NCI-H510A treated with DMSO at 0.1 percent for 48 hours (cell line): Measurements from ENCODE around the gene NEDD9.

ENCODE experiments used
- DNase-seq: peaks from one replicate; lab custom pipeline; 2025; lab: John Stamatoyannopoulos, UW

The NEDD9 gene, protein sequence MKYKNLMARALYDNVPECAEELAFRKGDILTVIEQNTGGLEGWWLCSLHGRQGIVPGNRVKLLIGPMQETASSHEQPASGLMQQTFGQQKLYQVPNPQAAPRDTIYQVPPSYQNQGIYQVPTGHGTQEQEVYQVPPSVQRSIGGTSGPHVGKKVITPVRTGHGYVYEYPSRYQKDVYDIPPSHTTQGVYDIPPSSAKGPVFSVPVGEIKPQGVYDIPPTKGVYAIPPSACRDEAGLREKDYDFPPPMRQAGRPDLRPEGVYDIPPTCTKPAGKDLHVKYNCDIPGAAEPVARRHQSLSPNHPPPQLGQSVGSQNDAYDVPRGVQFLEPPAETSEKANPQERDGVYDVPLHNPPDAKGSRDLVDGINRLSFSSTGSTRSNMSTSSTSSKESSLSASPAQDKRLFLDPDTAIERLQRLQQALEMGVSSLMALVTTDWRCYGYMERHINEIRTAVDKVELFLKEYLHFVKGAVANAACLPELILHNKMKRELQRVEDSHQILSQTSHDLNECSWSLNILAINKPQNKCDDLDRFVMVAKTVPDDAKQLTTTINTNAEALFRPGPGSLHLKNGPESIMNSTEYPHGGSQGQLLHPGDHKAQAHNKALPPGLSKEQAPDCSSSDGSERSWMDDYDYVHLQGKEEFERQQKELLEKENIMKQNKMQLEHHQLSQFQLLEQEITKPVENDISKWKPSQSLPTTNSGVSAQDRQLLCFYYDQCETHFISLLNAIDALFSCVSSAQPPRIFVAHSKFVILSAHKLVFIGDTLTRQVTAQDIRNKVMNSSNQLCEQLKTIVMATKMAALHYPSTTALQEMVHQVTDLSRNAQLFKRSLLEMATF

DNA sequence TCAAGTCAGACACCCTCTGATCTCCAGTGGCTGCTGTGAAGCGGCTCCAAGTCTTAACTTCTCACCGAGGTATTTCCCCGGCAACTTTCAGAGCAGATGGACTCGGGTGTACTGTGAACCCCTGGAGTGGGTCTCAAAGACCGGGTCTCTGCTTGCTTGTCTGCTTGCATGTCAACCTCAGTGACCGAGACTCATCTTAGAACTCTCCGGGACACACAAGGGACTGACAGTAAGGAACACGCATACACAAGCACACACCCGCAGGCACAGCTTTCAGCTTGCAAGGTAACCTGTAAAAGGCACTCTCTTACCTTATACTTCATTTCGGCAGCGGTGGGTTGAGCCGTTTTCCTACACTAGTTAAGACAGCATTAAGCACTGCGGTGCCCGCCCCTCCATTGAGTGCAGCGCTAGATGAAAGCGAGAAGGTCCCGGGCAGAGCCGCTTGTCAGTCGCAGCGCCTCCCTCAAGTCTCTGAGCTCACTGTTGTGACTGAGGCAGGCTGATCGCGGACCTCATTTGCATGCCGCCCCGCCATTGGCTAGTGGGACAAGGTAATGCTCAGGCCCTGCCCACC lies at the start of gene NEDD9:
Gene NEDD9, minus strand, starts transcription at position 476 of the 577 bp plus-strand sequence. Its CDS starts 153 bp downstream, at position 323.
- DNase-seq: peak; percentile 65

DNA sequence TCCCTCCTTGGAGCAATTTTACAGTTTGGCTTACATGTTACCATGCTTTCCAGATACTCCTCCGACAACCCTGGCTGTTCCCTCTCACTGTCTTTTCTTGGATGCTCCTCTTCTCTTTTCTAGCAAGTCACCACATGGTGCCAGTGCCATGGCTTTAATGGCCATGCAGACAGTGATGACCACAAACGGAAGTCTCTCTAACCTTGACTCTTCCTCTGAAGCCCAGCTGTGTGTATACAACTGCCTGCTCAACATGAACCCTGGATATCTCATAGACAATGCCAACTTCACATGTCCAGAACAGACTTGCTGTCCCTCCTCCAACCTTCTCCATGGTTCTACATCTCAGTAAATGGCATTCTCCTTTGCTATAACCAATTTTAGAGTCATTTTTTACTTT lies 49.8 kb upstream of the NEDD9 start:
- DNase-seq: no peak

DNA sequence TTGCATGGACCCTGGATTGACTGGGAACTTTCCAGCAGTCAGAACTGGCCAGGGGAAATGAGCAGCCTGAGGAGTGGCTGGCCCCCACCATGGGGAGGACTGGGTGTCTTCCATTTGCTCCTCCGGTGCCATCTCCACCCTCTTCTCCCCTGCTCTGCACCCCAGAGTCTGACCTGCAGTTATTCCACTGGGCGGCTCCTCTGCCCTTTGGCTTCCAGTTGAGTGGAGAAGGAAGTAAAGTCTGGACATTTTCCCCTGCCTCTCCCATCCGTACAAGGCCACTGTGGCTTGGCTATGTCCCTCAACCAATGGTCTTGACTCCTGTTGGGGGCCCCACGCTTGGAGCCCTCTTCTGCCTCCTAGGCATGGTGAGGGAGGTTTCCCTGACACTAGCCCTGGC lies 47.9 kb upstream of the NEDD9 start:
- no peak for DNase-seq

DNA sequence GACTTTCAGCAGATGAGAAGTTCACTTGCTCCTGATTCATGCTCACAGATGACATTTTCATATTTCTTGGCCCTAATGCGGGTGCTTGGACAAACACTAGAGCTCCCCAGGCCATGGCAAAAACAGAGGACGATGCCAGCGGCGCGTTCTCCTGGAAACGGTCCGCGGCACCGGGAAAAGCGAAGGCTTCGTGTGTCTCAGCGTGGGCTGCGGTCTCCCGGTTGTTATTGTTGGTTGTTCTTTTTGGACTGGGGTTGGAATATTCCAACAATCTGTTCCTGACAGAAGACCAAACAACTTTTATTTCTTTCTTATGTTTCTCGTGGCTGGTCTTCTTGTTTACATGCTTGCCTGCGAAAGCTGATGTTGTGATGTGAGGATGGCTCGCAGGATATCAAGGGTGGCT lies 46.8 kb upstream of the NEDD9 start:
- no peak for DNase-seq

DNA sequence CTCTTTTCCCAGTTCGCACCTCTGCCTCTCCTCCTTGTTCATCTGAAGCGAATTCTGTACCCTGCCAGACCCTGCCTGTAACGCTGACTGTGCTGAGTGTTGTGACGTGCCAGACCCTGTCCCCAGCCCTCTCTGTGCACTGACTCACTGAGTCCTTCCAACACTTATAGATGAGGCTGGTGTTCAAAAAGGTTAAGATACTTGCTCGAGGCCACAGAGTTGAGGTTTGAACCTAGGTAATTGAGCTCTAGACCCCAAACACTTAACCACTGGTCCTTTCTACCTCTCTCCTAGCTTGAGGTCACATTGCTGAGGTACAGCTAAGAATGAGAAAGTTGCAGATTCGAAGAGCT lies 45.7 kb upstream of the NEDD9 start:
- DNase-seq: no peak

GRCh38 chr6:11277275-11278206 lies 45.1 kb upstream of the NEDD9 start:
- DNase-seq: no peak

DNA sequence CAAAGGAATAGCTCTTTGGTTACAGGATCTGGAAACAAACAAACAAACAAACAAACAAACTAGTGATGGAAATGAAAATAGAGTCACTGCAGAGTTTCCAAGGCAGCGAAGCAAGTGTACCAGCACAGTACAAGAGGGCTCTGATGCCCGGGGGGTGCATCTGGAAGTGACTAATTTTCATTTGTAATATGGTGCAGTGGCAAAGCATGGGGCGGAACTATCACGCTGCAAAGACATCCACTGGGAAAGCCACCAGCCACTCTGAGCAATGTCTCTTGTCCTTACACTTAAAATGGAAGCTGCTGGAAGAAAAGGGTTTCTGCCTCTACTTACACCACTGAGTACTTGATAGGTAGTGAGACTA lies 44.4 kb upstream of the NEDD9 start:
- no peak for DNase-seq

GRCh38 chr6:11276228-11276627 lies 43.8 kb upstream of the NEDD9 start:
- DNase-seq: no peak

DNA sequence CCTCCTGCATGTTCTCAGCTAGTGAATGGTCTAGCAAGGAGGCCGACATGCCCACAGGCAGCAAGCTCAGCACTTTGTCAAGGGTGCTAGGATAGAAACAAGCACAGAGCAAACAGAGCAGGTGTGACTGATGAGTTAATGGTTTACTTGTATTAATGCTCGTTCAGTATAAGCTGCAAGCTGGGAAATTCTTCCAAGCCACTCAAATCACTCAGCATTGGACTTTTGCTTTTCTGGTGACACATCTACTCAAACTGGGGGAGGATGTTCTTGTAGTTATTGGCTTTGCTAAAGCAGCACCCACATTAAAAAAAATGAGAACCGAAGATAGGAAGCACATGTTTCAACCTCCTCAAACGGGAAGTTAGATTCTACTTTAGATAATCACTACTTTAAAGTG lies 43.1 kb upstream of the NEDD9 start:
- DNase-seq: no peak

DNA sequence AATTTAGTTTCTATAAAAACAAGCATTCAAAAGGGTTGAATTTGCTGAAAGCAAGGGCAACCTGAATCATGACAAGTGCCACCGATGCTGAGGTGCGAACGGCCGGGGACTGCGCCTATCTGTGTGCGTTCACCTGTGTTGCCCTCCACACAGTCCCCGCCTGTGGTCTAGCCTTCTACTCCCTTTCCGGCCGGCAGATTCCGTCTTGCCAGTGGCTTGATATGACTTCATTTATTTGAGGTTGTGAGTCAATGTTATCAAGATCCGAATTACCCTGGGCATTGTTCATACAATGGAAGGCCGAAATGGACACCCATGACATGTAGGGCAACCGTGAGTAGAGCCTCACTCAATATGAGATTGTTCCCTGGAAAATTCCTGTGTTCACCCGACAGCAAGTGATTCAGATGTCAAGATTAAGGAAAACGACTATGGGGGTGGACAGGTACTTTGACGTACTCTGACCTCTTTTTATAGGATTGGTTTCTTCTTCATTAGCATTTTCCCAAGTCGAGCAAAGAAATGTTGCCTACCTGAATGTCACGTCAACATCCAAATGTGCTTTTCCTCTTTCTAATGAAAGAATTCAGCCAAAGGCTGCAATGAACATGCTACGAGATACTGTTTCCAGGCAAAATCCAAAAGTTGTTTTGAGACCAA lies 41.1 kb upstream of the NEDD9 start:
- no peak for DNase-seq

DNA sequence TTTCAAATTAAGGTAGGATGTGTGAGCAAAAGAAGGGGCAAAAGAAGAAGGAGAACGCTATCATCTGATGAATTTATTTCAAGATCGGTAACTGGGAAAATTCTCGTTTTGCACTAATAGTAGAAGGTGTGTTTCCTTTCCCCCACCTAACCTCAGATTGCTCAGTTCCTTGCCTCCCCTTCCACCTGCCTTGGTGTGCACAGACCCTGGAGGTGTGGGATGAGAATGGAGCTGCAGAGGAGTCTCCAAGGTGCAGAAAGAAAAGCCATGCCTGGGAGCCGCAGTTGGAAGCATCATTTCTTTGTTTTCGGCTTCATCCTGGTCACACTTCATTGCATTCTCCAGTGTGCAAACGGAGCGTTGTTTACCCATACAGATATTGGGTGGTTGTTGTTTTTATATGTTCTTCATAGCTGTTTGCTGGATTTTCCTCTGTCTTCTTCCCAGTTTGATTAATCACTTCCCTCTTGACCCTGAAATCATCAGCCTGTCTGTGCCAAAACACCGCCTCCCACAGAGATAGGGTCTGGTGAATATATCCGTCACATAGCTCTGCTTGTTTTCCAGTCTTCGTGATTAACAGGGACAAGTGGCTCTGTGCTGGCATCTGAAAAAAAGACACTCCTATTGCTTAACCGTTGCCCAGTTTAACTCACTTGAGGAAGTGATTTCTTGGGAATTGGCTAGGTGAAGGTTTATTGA lies 40.2 kb upstream of the NEDD9 start:
- no peak for DNase-seq

DNA sequence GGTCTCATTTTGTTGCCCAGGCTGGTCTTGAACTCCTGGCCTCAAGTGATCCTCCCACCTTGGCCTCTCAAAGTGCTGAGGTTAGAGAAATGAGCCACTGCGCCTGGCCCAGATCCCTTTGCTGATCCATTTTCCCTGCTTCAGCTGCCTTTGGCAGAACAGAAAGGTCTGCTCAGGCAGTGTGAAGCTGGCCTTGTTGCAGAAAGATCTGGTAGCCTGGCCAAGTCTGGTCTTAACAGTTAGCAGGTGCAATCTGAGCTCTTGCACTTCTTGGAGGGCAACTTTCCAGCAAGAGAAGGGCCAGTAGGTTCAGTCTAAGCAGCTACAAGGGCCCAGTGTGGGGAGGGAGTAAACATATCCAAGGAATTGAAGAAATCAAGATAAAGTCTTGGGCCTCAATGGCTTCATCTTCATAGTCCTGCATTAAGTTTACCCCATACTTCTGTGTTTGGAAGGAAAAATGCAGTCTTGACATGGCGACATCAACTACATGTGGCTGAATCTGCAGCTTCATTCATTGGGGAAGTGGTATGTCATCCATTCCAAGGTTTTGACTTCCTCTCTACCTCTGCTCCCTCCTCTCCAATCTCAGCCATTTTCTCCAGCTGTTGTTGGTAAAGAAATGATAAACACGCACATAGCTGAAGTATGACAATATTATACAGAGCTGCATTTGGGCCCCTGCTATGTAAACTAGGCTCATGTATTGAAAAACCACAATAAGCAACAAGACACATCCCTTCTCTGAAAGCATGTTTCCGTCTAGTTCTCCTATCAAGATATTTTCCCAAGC lies 39.0 kb upstream of the NEDD9 start:
- no peak for DNase-seq

- DNase-seq: no peak
Observed at GRCh38 chr6:11270030-11271027, 37.9 kb upstream of the NEDD9 start.

DNA sequence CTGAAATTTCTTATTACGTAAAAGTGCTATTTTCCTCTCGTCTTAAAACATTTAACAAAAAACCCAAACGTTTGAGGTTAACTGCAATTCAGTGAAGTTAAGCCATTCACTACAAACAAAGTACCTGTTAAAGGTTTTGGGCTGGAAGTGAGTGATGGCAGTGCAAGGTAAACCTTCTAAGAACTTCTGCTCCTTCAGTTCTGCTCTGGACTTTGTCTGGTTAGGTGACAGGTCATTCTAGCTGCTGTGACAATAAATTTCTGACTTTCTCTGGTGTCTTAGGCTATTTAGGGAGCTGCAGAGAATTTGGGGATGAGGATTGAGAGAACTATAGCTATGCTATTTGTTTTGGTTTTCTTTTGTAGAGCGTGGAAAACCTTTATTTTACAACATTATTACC lies 36.5 kb upstream of the NEDD9 start:
- DNase-seq: no peak

GRCh38 chr6:11266926-11267325 lies 34.5 kb upstream of the NEDD9 start:
- no peak for DNase-seq

GRCh38 chr6:11265932-11266331 lies 33.5 kb upstream of the NEDD9 start:
- no peak for DNase-seq

- no peak for DNase-seq
Observed at GRCh38 chr6:11264100-11264499, 31.6 kb upstream of the NEDD9 start.

DNA sequence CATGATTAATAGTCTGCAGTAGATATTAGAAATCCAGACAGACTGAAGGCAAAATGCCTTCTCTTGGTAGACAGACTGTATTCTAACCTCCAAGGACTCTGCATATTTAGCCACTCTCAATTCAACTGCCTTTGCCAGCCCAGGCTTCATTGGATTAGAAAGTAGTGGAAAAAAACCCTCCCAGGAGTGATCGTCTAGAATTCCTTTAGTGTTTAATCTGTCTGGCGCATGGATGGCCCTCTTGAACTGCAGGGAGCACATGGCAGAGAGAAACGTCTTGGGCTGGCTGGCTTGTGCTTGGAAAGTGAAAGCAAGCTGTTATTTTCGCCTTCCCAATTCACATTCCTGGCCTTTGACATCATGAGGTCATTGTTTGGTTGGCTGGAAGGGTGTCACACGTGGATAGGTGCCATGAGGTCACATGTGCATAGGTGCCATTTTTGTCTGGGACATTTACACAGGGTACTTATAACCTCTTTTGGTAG lies 30.9 kb upstream of the NEDD9 start:
- DNase-seq: no peak

- DNase-seq: no peak
Observed at GRCh38 chr6:11262242-11262641, 29.8 kb upstream of the NEDD9 start.
